IMR-90 (cell line): ENCODE data around the gene C6orf47. TPM values are rescaled to one million over a fixed set of nuclear protein-coding genes. Genes with fewer than 3 reads are reported as not detected.

ENCODE experiments used
- ATAC-seq: fragments of 200-7000 bp; cut with Tn5 transposase; 2 replicates; pipeline ENCODE4 v1.9.1; 2020; ENCODE audit warnings: low read depth, mild to moderate bottlenecking, moderate library complexity
- BruUV-seq: library from RNA; stranded (reverse); fragments of 400-500 nt; replicated peaks from 2 replicates; lab custom pipeline; 2021; lab: Mats Ljungman, UMichigan
- CTCF ChIA-PET: fragments of 300-600 bp; formaldehyde crosslinking; extraction: SDS; loops from one replicate; lab custom pipeline; 2021; ENCODE audit warnings: antibody characterized with exemption; lab: Yijun Ruan, JAX
- POLR2A ChIA-PET: fragments of 300-600 bp; sonication (Branson Sonifier 250); formaldehyde crosslinking; loops from one replicate; lab custom pipeline; 2022; ENCODE audit warnings: antibody characterized with exemption; ENCODE audit not compliant: unreplicated experiment; lab: Charles Lee
- DNase-seq: peaks from one replicate; pipeline ENCODE4 v3.0.0; 2013
- H2AFZ ChIP-seq: replicated peaks from 2 replicates; pipeline ENCODE3; 2013; ENCODE audit warnings: low read length, mild to moderate bottlenecking; ENCODE audit not compliant: poor library complexity
- H2AK5ac ChIP-seq: 2 replicates; pipeline ENCODE4 v1.6.1; 2013; ENCODE audit warnings: low read depth, low read length, inconsistent platforms
- H2AK9ac ChIP-seq: replicated peaks from 2 replicates; pipeline ENCODE3; 2013; ENCODE audit warnings: mild to moderate bottlenecking, low read depth, low read length, moderate library complexity; ENCODE audit not compliant: poor library complexity
- H2BK120ac ChIP-seq: 2 replicates; pipeline ENCODE4 v1.6.1; 2013; ENCODE audit warnings: low read depth, low read length, inconsistent platforms
- H2BK15ac ChIP-seq: 3 replicates; pipeline ENCODE4 v1.6.1; 2013; ENCODE audit warnings: low read depth, low read length, inconsistent platforms
- H2BK20ac ChIP-seq: 2 replicates; pipeline ENCODE4 v1.6.1; 2013; ENCODE audit warnings: low read depth, mild to moderate bottlenecking, inconsistent platforms, low read length, moderate library complexity
- H2BK5ac ChIP-seq: 2 replicates; pipeline ENCODE4 v1.6.1; 2013; ENCODE audit warnings: mild to moderate bottlenecking, low read depth, low read length, inconsistent platforms; ENCODE audit not compliant: poor library complexity, severe bottlenecking
- H3K14ac ChIP-seq: replicated peaks from 2 replicates; pipeline ENCODE4 v1.6.1; 2013; ENCODE audit warnings: low read depth, low read length, inconsistent platforms
- H3K18ac ChIP-seq: 2 replicates; pipeline ENCODE4 v1.6.1; 2013; ENCODE audit warnings: low read depth, low read length, control low read depth
- H3K23ac ChIP-seq: 2 replicates; pipeline ENCODE4 v1.6.1; 2013; ENCODE audit warnings: low read depth, low read length, inconsistent platforms
- H3K27ac ChIP-seq: 2 replicates; pipeline ENCODE4 v1.5.1; 2013; ENCODE audit warnings: mild to moderate bottlenecking, control low read depth, low read length; ENCODE audit not compliant: insufficient read depth
- H3K27me3 ChIP-seq: 2 replicates; pipeline ENCODE4 v1.6.1; 2013; ENCODE audit warnings: low read length; ENCODE audit not compliant: control insufficient read depth, insufficient read depth
- H3K36me3 ChIP-seq: 2 replicates; pipeline ENCODE4 v1.6.1; 2013; ENCODE audit warnings: low read length, mixed read lengths; ENCODE audit not compliant: control insufficient read depth, insufficient read depth
- H3K4ac ChIP-seq: 2 replicates; pipeline ENCODE4 v1.6.1; 2013; ENCODE audit warnings: low read depth, low read length, inconsistent platforms
- H3K4me1 ChIP-seq: 2 replicates; pipeline ENCODE4 v1.6.1; 2013; ENCODE audit warnings: low read length, mixed read lengths; ENCODE audit not compliant: control insufficient read depth, insufficient read depth
- H3K4me2 ChIP-seq: 2 replicates; pipeline ENCODE4 v1.6.1; 2013; ENCODE audit warnings: low read depth, mild to moderate bottlenecking, control low read depth, low read length, moderate library complexity
- H3K4me3 ChIP-seq: 2 replicates; pipeline ENCODE4 v1.5.1; 2013; ENCODE audit warnings: low read depth, mild to moderate bottlenecking, control low read depth, low read length, moderate library complexity; ENCODE audit not compliant: insufficient read depth
- H3K56ac ChIP-seq: 2 replicates; pipeline ENCODE4 v1.6.1; 2013; ENCODE audit warnings: low read length, inconsistent platforms; ENCODE audit not compliant: insufficient read depth; ENCODE audit errors: extremely low read depth
- H3K79me1 ChIP-seq, 2 experiments: 2 replicates each; pipeline ENCODE4 v1.6.1; 2013; ENCODE audit warnings: low read length in 2 of 2, inconsistent platforms in 1 of 2, low read depth in 1 of 2
- H3K9ac ChIP-seq: 2 replicates; pipeline ENCODE4 v1.6.1; 2013; ENCODE audit warnings: low read depth, low read length, control low read depth
- H3K9me1 ChIP-seq: 2 replicates; pipeline ENCODE4 v1.6.1; 2013; ENCODE audit warnings: low read length, inconsistent platforms; ENCODE audit not compliant: insufficient read depth
- H3K9me3 ChIP-seq: 2 replicates; pipeline ENCODE4 v1.6.1; 2013; ENCODE audit warnings: low read length; ENCODE audit not compliant: control insufficient read depth, insufficient read depth
- H4K20me1 ChIP-seq: 2 replicates; pipeline ENCODE4 v1.6.1; 2013; ENCODE audit warnings: low read length, inconsistent platforms; ENCODE audit not compliant: insufficient read depth
- H4K5ac ChIP-seq: 2 replicates; pipeline ENCODE4 v1.6.1; 2013; ENCODE audit warnings: mild to moderate bottlenecking, low read depth, low read length, control low read depth
- H4K8ac ChIP-seq, 2 experiments: 2 replicates each; pipeline ENCODE4 v1.6.1; 2013; ENCODE audit warnings: low read depth in 2 of 2, low read length in 2 of 2, control low read depth in 1 of 2, inconsistent platforms in 1 of 2
- H4K91ac ChIP-seq: 2 replicates; pipeline ENCODE4 v1.6.1; 2013; ENCODE audit warnings: low read depth, low read length, inconsistent platforms; ENCODE audit not compliant: insufficient read depth
- BHLHE40 ChIP-seq: fragments of 150-350 bp; IDR thresholded peaks from 2 replicates; pipeline ENCODE4 v1.6.1; 2016; ENCODE audit warnings: mild to moderate bottlenecking, low read depth, low read length
- CHD1 ChIP-seq: IDR thresholded peaks from 2 replicates; pipeline ENCODE4 v1.6.1; 2012; ENCODE audit warnings: low read depth, low read length, improper control_type of control experiment
- FOS ChIP-seq: fragments of 150-350 bp; IDR thresholded peaks from 2 replicates; pipeline ENCODE4 v1.6.1; 2016; ENCODE audit warnings: low read depth, low read length
- MAZ ChIP-seq: IDR thresholded peaks from 2 replicates; pipeline ENCODE4 v1.6.1; 2012; ENCODE audit warnings: low read depth, mild to moderate bottlenecking, low read length, improper control_type of control experiment, moderate library complexity, borderline replicate concordance
- MXI1 ChIP-seq: IDR thresholded peaks from 2 replicates; pipeline ENCODE4 v1.6.1; 2012; ENCODE audit warnings: low read depth, mild to moderate bottlenecking, low read length, moderate library complexity, borderline replicate concordance
- POLR2A ChIP-seq: IDR thresholded peaks from 2 replicates; pipeline ENCODE4 v1.6.1; 2012; ENCODE audit warnings: mild to moderate bottlenecking, low read depth, low read length
- RAD21 ChIP-seq: IDR thresholded peaks from 2 replicates; pipeline ENCODE4 v1.6.1; 2012; ENCODE audit warnings: low read length, improper control_type of control experiment
- RFX5 ChIP-seq: IDR thresholded peaks from 2 replicates; pipeline ENCODE4 v1.8.0; 2012; ENCODE audit warnings: low read depth, mild to moderate bottlenecking, low read length, moderate library complexity
- WGBS, 2 experiments: methylation state at CpG; one replicate each; pipeline versions ENCODE4 v1.1.5 to v1.1.7; 2013; ENCODE audit warnings: missing lambda C conversion rate in 2 of 2; ENCODE audit not compliant: insufficient read length in 1 of 2; ENCODE audit errors: extremely low coverage in 2 of 2; 5-methylcytosine and 5-hydroxymethylcytosine counted together
- dilution Hi-C: fragments of 300-500 bp; cut with HindIII; formaldehyde crosslinking; loops from one replicate; pipeline ENCODE4 v1.14.3; 2018; ENCODE audit warnings: low sequenced_read_pairs; ENCODE audit not compliant: unreplicated experiment
- in situ Hi-C: fragments of 300-500 bp; cut with MboI; formaldehyde crosslinking; loops from 3 replicates; pipeline ENCODE4 v1.14.3; 2019; ENCODE audit warnings: low sequenced_read_pairs, inconsistent platforms, mixed read lengths
- intact Hi-C: fragments of 100-400 bp; cut with micrococcal nuclease; formaldehyde crosslinking; loops from 2 replicates; pipeline ENCODE4 v1.10.0; 2022
- polyA plus RNA-seq, 3 experiments: library from polyadenylated mRNA; depleted of rRNA; stranded (reverse); fragments of >200 nt; gene quantifications; 2 replicates each; pipeline ENCODE4 v1.2.3, GENCODE V29; 2012; ENCODE audit warnings: low replicate concordance in 1 of 3
- total RNA-seq: library from RNA; depleted of rRNA; stranded (reverse); fragments of >200 nt; gene quantifications from 2 replicates; pipeline ENCODE4 v1.2.3, GENCODE V29; 2012
- TF ChIP-seq, protein P1 (sequence below): fragments of 150-350 bp; IDR thresholded peaks from 2 replicates; pipeline ENCODE4 v1.6.1; 2017; ENCODE audit warnings: mild to moderate bottlenecking, antibody characterized with exemption, low read length, low read depth
- TF ChIP-seq, protein P2 (sequence below): conservative IDR thresholded peaks from 2 replicates; pipeline ENCODE4 v1.5.1; 2012; ENCODE audit warnings: mild to moderate bottlenecking, low read depth, low read length, improper control_type of control experiment

The C6orf47 gene
- total and polyA plus RNA-seq, 2 of the 4 experiments (the other 2 are of a cell fraction): 8.9 to 14.2 TPM

DNA sequence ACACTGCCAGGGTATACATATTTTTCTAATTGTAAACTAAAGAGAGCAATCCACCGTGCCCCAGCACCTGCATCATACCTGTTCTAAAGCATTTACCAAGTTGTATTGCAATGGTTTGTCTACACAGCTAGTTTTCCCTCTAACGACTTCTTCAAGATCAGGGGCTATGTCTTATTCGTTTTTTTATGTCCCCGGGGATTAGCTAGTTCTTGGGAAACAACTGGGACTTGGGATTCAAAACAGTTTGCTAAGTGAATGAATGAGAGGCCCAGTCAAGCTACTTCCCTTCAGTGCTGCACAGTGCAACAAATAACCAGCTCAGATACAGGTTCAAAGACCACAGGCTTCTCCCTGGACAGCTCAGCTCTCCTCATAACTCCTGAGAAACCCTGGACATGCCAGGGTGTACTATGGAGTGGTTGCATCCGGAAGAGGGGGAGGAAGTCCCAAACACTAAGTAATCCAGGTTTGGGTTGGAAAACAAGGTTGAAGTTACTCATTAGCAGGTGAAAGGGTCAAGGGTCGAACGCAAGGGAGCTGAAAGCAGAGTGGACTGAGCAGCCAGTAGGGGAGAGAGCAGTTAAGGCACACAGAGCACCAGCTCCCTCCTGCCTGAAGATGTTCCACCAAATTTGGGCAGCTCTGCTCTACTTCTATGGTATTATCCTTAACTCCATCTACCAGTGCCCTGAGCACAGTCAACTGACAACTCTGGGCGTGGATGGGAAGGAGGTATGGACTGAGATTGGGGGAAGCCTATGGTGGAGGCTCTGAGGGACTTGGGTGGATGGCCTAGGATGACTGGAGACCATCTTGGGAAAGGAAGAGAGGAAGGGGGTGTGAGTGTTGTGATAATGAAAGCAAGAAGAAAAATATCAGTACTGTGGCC lies 5.0 kb downstream of the C6orf47 start, which contains the start of gene APOM (continued):
- TF ChIP-seq RAD21 (no peak), CHD1 (no peak)

DNA sequence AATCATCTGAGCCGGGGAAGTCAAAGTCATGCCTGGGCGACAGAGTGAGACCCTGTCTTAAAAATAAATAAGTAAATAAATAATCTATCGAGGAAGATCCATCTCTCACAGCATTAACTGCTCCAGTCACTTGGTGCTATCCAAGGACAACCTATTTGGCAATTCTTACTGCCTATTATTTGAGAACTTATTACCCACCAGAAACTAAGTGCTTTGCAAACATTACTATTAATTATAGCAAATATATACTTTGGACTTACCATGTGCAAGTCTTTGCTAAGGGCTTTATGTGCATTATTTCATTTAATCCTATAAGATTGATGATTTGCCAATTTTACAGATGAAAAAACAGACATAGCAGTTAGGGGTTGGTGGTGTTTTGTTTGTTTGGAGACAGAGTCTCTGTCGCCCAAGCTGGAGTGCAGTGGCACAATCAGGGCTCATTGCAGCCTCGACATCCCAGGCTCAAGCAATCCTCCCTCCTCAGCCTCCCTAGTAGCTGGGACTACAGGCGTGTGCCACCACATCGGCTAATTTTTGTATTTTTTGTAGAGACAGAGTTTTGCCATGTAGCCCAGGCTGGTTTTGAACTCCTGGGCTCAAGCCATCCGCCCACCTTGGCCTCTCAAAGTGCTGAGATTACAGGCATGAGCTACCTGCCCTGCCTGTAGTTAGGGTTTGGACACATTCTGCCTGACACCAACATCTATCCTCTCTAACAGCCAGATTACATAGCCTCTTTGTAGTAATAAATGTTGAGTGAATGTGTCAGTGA lies 5.8 kb downstream of the C6orf47 start:
- Histone ChIP-seq H3K27ac (no peak overlapping the region), H3K79me1 (peaks cover 18 to 72% of the 10 kb centered on the region in 2 experiments; a peak in 3 of 4 replicates), H2BK120ac (no peak overlapping the region), H3K14ac (no peak overlapping the region), H3K9me3 (no peaks in the 10 kb centered on the region), H3K23ac (no peak overlapping the region), H2BK15ac (no peak overlapping the region), H2BK20ac (no peak overlapping the region), H3K4me2 (no peak overlapping the region), H3K4me3 (no peak overlapping the region), H2AK9ac (no peak overlapping the region), H4K5ac (no peak overlapping the region), H3K36me3 (peaks cover 8% of the 10 kb centered on the region), H3K4ac (no peak overlapping the region), H4K20me1 (peaks cover 17% of the 10 kb centered on the region), H3K18ac (no peak overlapping the region), H2BK5ac (no peak overlapping the region), H4K8ac (no peak overlapping the region), H2AFZ (no peak overlapping the region), H3K56ac (no peak overlapping the region), H3K9me1 (peaks cover 21% of the 10 kb centered on the region), H2AK5ac (no peak overlapping the region), H4K91ac (no peak overlapping the region), H3K4me1 (peaks cover 13% of the 10 kb centered on the region; the same call in 1 of the 2 replicates), H3K9ac (no peak overlapping the region), H3K27me3 (no peaks in the 10 kb centered on the region)
- ATAC-seq: no peak
- no peak for DNase-seq
- CTCF ChIA-PET: no interaction called here
- intact Hi-C loops: no loop called here
- in situ Hi-C loops: no loop called here
- dilution Hi-C loops: no loop called here
- POLR2A ChIA-PET: no interaction called here
- WGBS, 2 experiments: 94% methylated on average over 2 of the region's 8 CpGs; no CpG with 5 or more reads in 1 of the 2 experiments
- no TSS peak for BruUV-seq
- TF ChIP-seq RAD21: no peak
- no peak for TF ChIP-seq RFX5
- TF ChIP-seq CHD1: no peak
- no peak for TF ChIP-seq BHLHE40
- no peak for TF ChIP-seq POLR2A
- TF ChIP-seq, protein P1, sequence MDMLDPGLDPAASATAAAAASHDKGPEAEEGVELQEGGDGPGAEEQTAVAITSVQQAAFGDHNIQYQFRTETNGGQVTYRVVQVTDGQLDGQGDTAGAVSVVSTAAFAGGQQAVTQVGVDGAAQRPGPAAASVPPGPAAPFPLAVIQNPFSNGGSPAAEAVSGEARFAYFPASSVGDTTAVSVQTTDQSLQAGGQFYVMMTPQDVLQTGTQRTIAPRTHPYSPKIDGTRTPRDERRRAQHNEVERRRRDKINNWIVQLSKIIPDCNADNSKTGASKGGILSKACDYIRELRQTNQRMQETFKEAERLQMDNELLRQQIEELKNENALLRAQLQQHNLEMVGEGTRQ: no peak
- no peak for TF ChIP-seq FOS
- TF ChIP-seq MAZ: no peak
- TF ChIP-seq MXI1: no peak
- TF ChIP-seq, protein P2, sequence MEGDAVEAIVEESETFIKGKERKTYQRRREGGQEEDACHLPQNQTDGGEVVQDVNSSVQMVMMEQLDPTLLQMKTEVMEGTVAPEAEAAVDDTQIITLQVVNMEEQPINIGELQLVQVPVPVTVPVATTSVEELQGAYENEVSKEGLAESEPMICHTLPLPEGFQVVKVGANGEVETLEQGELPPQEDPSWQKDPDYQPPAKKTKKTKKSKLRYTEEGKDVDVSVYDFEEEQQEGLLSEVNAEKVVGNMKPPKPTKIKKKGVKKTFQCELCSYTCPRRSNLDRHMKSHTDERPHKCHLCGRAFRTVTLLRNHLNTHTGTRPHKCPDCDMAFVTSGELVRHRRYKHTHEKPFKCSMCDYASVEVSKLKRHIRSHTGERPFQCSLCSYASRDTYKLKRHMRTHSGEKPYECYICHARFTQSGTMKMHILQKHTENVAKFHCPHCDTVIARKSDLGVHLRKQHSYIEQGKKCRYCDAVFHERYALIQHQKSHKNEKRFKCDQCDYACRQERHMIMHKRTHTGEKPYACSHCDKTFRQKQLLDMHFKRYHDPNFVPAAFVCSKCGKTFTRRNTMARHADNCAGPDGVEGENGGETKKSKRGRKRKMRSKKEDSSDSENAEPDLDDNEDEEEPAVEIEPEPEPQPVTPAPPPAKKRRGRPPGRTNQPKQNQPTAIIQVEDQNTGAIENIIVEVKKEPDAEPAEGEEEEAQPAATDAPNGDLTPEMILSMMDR: no peak
